CD4-positive, alpha-beta T cell treated with Interleukin-2 at 100 ng/mL for 4 hours (primary cell): Measurements from ENCODE around the gene FAM174C.

Experiments
- DNase-seq: peaks from one replicate; pipeline ENCODE4 v3.0.0-alpha.2; 2020; ENCODE audit warnings: low spot score

Gene FAM174C

GRCh38 chr19:1275260-1275975, at the start of gene FAM174C:
TSS of gene FAM174C (plus strand) at chr19:1275530. CDS start at chr19:1275550, 20 bp downstream.
- DNase-seq, result peak; percentile 95

GRCh38 chr19:1226227-1226518, 49.2 kb upstream of the FAM174C start:
- DNase-seq, result no peak

GRCh38 chr19:1226522-1227303, 48.6 kb upstream of the FAM174C start:
- DNase-seq, result no peak

- DNase-seq, result no peak
Measured at GRCh38 chr19:1227304-1228054, 47.9 kb upstream of the FAM174C start.

- DNase-seq, result no peak
Measured at GRCh38 chr19:1228161-1228957, 47.0 kb upstream of the FAM174C start.

- DNase-seq, result no peak
Measured at GRCh38 chr19:1229056-1229923, 46.0 kb upstream of the FAM174C start.

GRCh38 chr19:1229924-1230782, 45.2 kb upstream of the FAM174C start:
- DNase-seq, result no peak

- no peak for DNase-seq
Measured at GRCh38 chr19:1230783-1231489, 44.4 kb upstream of the FAM174C start.

GRCh38 chr19:1231729-1232637, 43.3 kb upstream of the FAM174C start:
- DNase-seq, result no peak

GRCh38 chr19:1232652-1233072, 42.7 kb upstream of the FAM174C start:
- DNase-seq, result no peak

GRCh38 chr19:1233115-1233667, 42.1 kb upstream of the FAM174C start:
- no peak for DNase-seq

- DNase-seq, result no peak
Measured at GRCh38 chr19:1234051-1234954, 41.0 kb upstream of the FAM174C start.

- DNase-seq, result no peak
Measured at GRCh38 chr19:1234955-1235380, 40.4 kb upstream of the FAM174C start.

GRCh38 chr19:1235625-1236538, 39.4 kb upstream of the FAM174C start:
- no peak for DNase-seq

GRCh38 chr19:1236576-1236975, 38.8 kb upstream of the FAM174C start:
- DNase-seq, result no peak
